Body of pancreas (tissue), 4 donors: ENCODE data around the gene IL12B.

ENCODE experiments used
- CTCF ChIP-seq, 7 experiments: fragments of 450-650 bp in 4 of 7; fragments of 200-600 bp in 3 of 7; sonication (generic) in 3 of 7; IDR thresholded peaks; one replicate each; pipeline ENCODE4 v1.5.1; 2016 to 2019; ENCODE audit warnings: antibody characterized with exemption in 7 of 7
- POLR2A ChIP-seq, 3 donors: fragments of 450-650 bp; IDR thresholded peaks; one replicate each; pipeline ENCODE4 v1.6.1; 2016; ENCODE audit warnings: antibody characterized with exemption in 3 of 3, mild to moderate bottlenecking in 2 of 3

GRCh38 chr5:159317849-159318248, 12.4 kb downstream of the IL12B start:
- TF ChIP-seq CTCF (IDR thresholded peaks at IDR 0.05) (no peak), POLR2A (IDR thresholded peaks at IDR 0.05) (no peak)
